HG03108 (cell line): ENCODE measurements around the gene SUFU.
"Not testable (repeated sequence)": the region's sequence is repeated elsewhere in the genome, so short reads cannot be mapped to it uniquely, and the experiment has no call there.

Experiments
- ATAC-seq: cut with Tn5 transposase; IDR thresholded peaks from one replicate; pipeline ENCODE4 v1.9.1; 2021; ENCODE audit warnings: moderate library complexity; ENCODE audit not compliant: unreplicated experiment

The SUFU gene

GRCh38 chr10:102479651-102480050 lies 24.1 kb upstream of the SUFU start:
- no peak for ATAC-seq

GRCh38 chr10:102480396-102480795 lies 23.4 kb upstream of the SUFU start:
- ATAC-seq, result no peak

- ATAC-seq, result no peak
Observed at GRCh38 chr10:102484021-102484420, 19.8 kb upstream of the SUFU start.

GRCh38 chr10:102485093-102485784 lies 18.5 kb upstream of the SUFU start:
- no peak for ATAC-seq

GRCh38 chr10:102491136-102491535 lies 12.6 kb upstream of the SUFU start:
- no peak for ATAC-seq

- ATAC-seq, result no peak
Observed at GRCh38 chr10:102492344-102492939, 11.3 kb upstream of the SUFU start.

GRCh38 chr10:102492983-102493382 lies 10.8 kb upstream of the SUFU start:
- ATAC-seq, result no peak

- ATAC-seq, result no peak
Observed at GRCh38 chr10:102493771-102494170, 10.0 kb upstream of the SUFU start.

GRCh38 chr10:102497545-102497944 lies 6.2 kb upstream of the SUFU start:
- ATAC-seq, result no peak

GRCh38 chr10:102499356-102499755 lies 4.4 kb upstream of the SUFU start:
- no peak for ATAC-seq

- ATAC-seq, result not testable (repeated sequence)
Observed at GRCh38 chr10:102500686-102501085, 3.1 kb upstream of the SUFU start.

- no peak for ATAC-seq
Observed at GRCh38 chr10:102501201-102502028, 2.4 kb upstream of the SUFU start.

- peak; percentile 68 for ATAC-seq
Observed at GRCh38 chr10:102502029-102502336, 1.8 kb upstream of the SUFU start.

- peak; percentile 45 for ATAC-seq
Observed at GRCh38 chr10:102502337-102503151, 1.2 kb upstream of the SUFU start, which contains the start of gene ACTR1A. Gene ACTR1A, minus strand, starts transcription at chr10:102502712. Its CDS starts 65 bp downstream, at chr10:102502647.

- no peak for ATAC-seq
Observed at GRCh38 chr10:102504179-102504975, 605 bp downstream of the SUFU start.

GRCh38 chr10:102504976-102505300 lies 1.2 kb downstream of the SUFU start:
- no peak for ATAC-seq

- no peak for ATAC-seq
Observed at GRCh38 chr10:102505462-102506115, 1.8 kb downstream of the SUFU start.

- ATAC-seq, result no peak
Observed at GRCh38 chr10:102507521-102507920, 3.7 kb downstream of the SUFU start.

GRCh38 chr10:102508506-102508905 lies 4.7 kb downstream of the SUFU start:
- no peak for ATAC-seq

- ATAC-seq, result no peak
Observed at GRCh38 chr10:102509387-102509786, 5.6 kb downstream of the SUFU start.
